Mesendoderm (in vitro differentiated cells): ENCODE results near the gene TBC1D16.

Experiments used
- DNase-seq: peaks from one replicate; pipeline ENCODE4 v3.0.0; 2013
- H2AK5ac ChIP-seq: 2 replicates; pipeline ENCODE4 v1.6.1; 2013; ENCODE audit warnings: low read length, inconsistent platforms
- H2BK120ac ChIP-seq: 2 replicates; pipeline ENCODE4 v1.6.1; 2013; ENCODE audit warnings: low read depth, mild to moderate bottlenecking, low read length, moderate library complexity, mixed read lengths
- H2BK15ac ChIP-seq: replicated peaks from 2 replicates; pipeline ENCODE4 v1.6.1; 2013; ENCODE audit warnings: low read depth, mild to moderate bottlenecking, moderate library complexity
- H2BK5ac ChIP-seq: 2 replicates; pipeline ENCODE4 v1.6.1; 2013; ENCODE audit warnings: low read length, inconsistent platforms
- H3K18ac ChIP-seq: 2 replicates; pipeline ENCODE4 v1.6.1; 2013; ENCODE audit warnings: mild to moderate bottlenecking, low read length, mixed read lengths
- H3K23ac ChIP-seq: one replicate; pipeline ENCODE4 v1.6.1; 2013; ENCODE audit warnings: low read length
- H3K27ac ChIP-seq: 2 replicates; pipeline ENCODE4 v1.5.1; 2013; ENCODE audit warnings: low read depth, mild to moderate bottlenecking, inconsistent platforms, low read length, moderate library complexity
- H3K27me3 ChIP-seq: 2 replicates; pipeline ENCODE4 v1.6.1; 2013; ENCODE audit warnings: low read length, control low read depth, mild to moderate bottlenecking, inconsistent platforms; ENCODE audit not compliant: insufficient read depth, poor library complexity
- H3K36me3 ChIP-seq: 2 replicates; pipeline ENCODE4 v1.6.1; 2013; ENCODE audit warnings: low read length, inconsistent platforms; ENCODE audit not compliant: control insufficient read depth, insufficient read depth
- H3K4ac ChIP-seq: one replicate; pipeline ENCODE4 v1.6.1; 2013; ENCODE audit warnings: low read depth, mild to moderate bottlenecking, low read length, moderate library complexity
- H3K4me1 ChIP-seq: 2 replicates; pipeline ENCODE4 v1.6.1; 2013; ENCODE audit warnings: low read depth, low read length, inconsistent platforms; ENCODE audit not compliant: control insufficient read depth
- H3K4me2 ChIP-seq: 2 replicates; pipeline ENCODE4 v1.6.1; 2013; ENCODE audit warnings: low read length
- H3K4me3 ChIP-seq: 2 replicates; pipeline ENCODE4 v1.5.1; 2013; ENCODE audit warnings: mild to moderate bottlenecking, low read length
- H3K56ac ChIP-seq: one replicate; pipeline ENCODE4 v1.6.1; 2013; ENCODE audit warnings: low read length
- H3K79me1 ChIP-seq: 2 replicates; pipeline ENCODE4 v1.6.1; 2013; ENCODE audit warnings: low read length, inconsistent platforms
- H3K79me2 ChIP-seq: 2 replicates; pipeline ENCODE4 v1.6.1; 2013; ENCODE audit warnings: mild to moderate bottlenecking, low read length; ENCODE audit not compliant: control insufficient read depth, insufficient read depth
- H3K9ac ChIP-seq: 2 replicates; pipeline ENCODE4 v1.6.1; 2013; ENCODE audit warnings: low read length, inconsistent platforms
- H4K5ac ChIP-seq: one replicate; pipeline ENCODE4 v1.6.1; 2013; ENCODE audit warnings: low read length
- H4K8ac ChIP-seq: one replicate; pipeline ENCODE4 v1.6.1; 2013; ENCODE audit warnings: low read depth, mild to moderate bottlenecking, control low read depth, low read length, moderate library complexity
- WGBS: extraction: QIAGEN DNeasy Blood & Tissue Kit; methylation state at CpG from one replicate; pipeline ENCODE4 v1.1.7; 2013; ENCODE audit warnings: low lambda C conversion rate, missing lambda C conversion rate; ENCODE audit not compliant: insufficient coverage; ENCODE audit errors: extremely low coverage; 5-methylcytosine and 5-hydroxymethylcytosine counted together

Gene TBC1D16

GRCh38 chr17:79941088-79942010 is 94.3 kb downstream of the TBC1D16 start:
- DNase-seq, result no peak
- H3K4me3 ChIP-seq, result no peak overlapping the region
- no CpG with 5 or more reads among the region's 28 CpGs for WGBS
- H3K4me1 ChIP-seq, result peaks cover 3% of the 10 kb centered on the region
- H3K4me2 ChIP-seq, result no peak overlapping the region
- no peak overlapping the region for H3K27ac ChIP-seq
- no peak overlapping the region for H2BK5ac ChIP-seq
- no peak overlapping the region for H3K9ac ChIP-seq
- no peak overlapping the region for H3K4ac ChIP-seq
- H3K27me3 ChIP-seq, result no peaks in the 10 kb centered on the region
- H3K79me2 ChIP-seq, result no peaks in the 10 kb centered on the region
- no peak overlapping the region for H3K56ac ChIP-seq
- no peak overlapping the region for H2BK15ac ChIP-seq
- H3K18ac ChIP-seq, result no peak overlapping the region
- no peaks in the 10 kb centered on the region for H3K79me1 ChIP-seq
- H2AK5ac ChIP-seq, result no peak overlapping the region
- H3K36me3 ChIP-seq, result peaks cover 10% of the 10 kb centered on the region
- no peak overlapping the region for H3K23ac ChIP-seq
- no peak overlapping the region for H2BK120ac ChIP-seq
- no peak overlapping the region for H4K8ac ChIP-seq
- no peak overlapping the region for H4K5ac ChIP-seq

- no peak overlapping the region for H2BK5ac ChIP-seq
- no peak overlapping the region for H4K8ac ChIP-seq
- DNase-seq, result no peak
- no peak overlapping the region for H3K27ac ChIP-seq
- H2BK15ac ChIP-seq, result no peak overlapping the region
- no peak overlapping the region for H3K18ac ChIP-seq
- no peak overlapping the region for H3K4me2 ChIP-seq
- H3K4me3 ChIP-seq, result no peak overlapping the region
- no peak overlapping the region for H3K9ac ChIP-seq
- no peaks in the 10 kb centered on the region for H3K79me1 ChIP-seq
- H3K23ac ChIP-seq, result no peak overlapping the region
- no peaks in the 10 kb centered on the region for H3K79me2 ChIP-seq
- H4K5ac ChIP-seq, result no peak overlapping the region
- no peaks in the 10 kb centered on the region for H3K27me3 ChIP-seq
- peaks cover 10% of the 10 kb centered on the region for H3K36me3 ChIP-seq
- H2BK120ac ChIP-seq, result no peak overlapping the region
- H2AK5ac ChIP-seq, result no peak overlapping the region
- H3K4ac ChIP-seq, result no peak overlapping the region
- peaks cover 3% of the 10 kb centered on the region for H3K4me1 ChIP-seq
- WGBS, result no CpG with 5 or more reads among the region's 31 CpGs
- no peak overlapping the region for H3K56ac ChIP-seq
These were observed 95.1 kb downstream of the TBC1D16 start for GRCh38 chr17:79940459-79941087.

GRCh38 chr17:79939755-79940458 is 95.8 kb downstream of the TBC1D16 start:
- Histone ChIP-seq H3K27ac (no peak overlapping the region), H3K79me1 (no peaks in the 10 kb centered on the region), H3K9ac (no peak overlapping the region), H4K5ac (no peak overlapping the region), H2AK5ac (no peak overlapping the region), H3K56ac (no peak overlapping the region), H4K8ac (no peak overlapping the region), H3K23ac (no peak overlapping the region), H2BK120ac (no peak overlapping the region), H3K27me3 (no peaks in the 10 kb centered on the region), H2BK15ac (no peak overlapping the region), H3K36me3 (peaks cover 10% of the 10 kb centered on the region), H2BK5ac (no peak overlapping the region), H3K4me2 (no peak overlapping the region), H3K4ac (no peak overlapping the region), H3K4me3 (no peak overlapping the region), H3K4me1 (peaks cover 3% of the 10 kb centered on the region), H3K79me2 (no peaks in the 10 kb centered on the region), H3K18ac (no peak overlapping the region)
- no CpG with 5 or more reads among the region's 25 CpGs for WGBS
- DNase-seq, result no peak

DNA sequence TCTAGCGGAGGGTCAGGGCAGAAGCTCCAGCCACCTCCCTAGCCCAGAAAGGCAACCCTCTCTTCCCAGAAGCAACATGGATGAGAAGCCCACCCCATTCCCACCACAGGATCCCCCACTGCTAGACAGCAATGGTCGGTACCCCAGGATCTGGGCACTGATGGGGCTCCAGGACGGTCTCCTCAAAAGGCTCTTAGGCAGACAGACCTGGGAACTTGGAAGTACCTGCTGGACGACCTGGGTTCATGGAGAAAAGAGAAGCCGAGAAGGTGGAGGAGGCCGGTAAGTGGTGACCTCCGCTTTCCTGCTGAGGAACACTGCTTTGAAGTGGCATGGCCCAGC is 96.6 kb downstream of the TBC1D16 start:
- WGBS, result no CpG with 5 or more reads among the region's 7 CpGs
- H3K79me1 ChIP-seq, result no peaks in the 10 kb centered on the region
- no peak overlapping the region for H3K4ac ChIP-seq

DNA sequence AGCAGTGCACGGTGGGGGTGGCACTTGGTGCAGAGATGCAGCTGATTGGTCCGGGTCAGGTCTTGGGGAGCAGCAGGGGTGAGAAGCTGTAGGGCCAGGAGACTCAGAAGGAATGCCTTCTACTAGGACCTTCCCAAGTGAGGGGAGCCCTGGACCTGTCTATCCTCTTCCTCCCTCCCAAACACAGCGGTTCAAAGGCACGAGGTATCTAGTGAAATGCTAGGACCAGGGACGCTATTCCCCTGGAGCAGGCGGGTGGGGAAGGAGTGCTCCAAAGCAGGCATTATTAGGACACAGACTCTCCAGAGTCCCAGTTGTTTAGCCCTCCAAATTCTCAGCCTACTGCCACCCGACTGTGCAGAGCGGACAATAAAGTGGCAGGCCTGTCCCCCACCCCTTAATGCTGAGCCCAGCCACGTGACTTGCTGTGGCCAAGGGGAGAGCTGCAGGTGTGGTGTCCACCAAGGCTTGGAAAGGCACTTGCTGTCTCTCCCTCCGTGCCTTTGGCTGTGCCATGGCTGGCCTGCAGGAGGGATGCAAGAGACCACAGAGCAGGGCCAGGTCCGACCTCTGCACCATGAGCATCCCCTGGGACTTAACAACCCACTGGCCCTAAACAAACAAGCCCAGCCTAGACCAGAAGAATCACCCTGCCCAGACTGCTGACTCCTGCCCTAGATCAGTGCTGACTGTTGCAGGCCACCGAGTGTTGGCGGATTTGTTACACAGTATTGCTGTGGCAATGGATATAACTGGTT is 97.2 kb downstream of the TBC1D16 start:
- Histone ChIP-seq H3K27me3 (no peaks in the 10 kb centered on the region), H3K56ac (no peak overlapping the region), H3K23ac (no peak overlapping the region), H3K9ac (no peak overlapping the region), H2AK5ac (no peak overlapping the region), H3K79me2 (no peaks in the 10 kb centered on the region), H4K8ac (no peak overlapping the region), H3K18ac (no peak overlapping the region), H3K4ac (no peak overlapping the region), H3K4me1 (peaks cover 3% of the 10 kb centered on the region), H3K4me3 (no peak overlapping the region), H3K79me1 (no peaks in the 10 kb centered on the region), H2BK120ac (no peak overlapping the region), H4K5ac (no peak overlapping the region), H2BK15ac (no peak overlapping the region), H3K4me2 (no peak overlapping the region), H3K36me3 (peaks cover 9% of the 10 kb centered on the region), H2BK5ac (no peak overlapping the region), H3K27ac (no peak overlapping the region)
- WGBS, result no CpG with 5 or more reads among the region's 13 CpGs
- no peak for DNase-seq

More for the DNA sequence above, 96.6 kb downstream of the TBC1D16 start:
- Histone ChIP-seq H3K56ac (no peak overlapping the region), H3K36me3 (peaks cover 10% of the 10 kb centered on the region), H3K27ac (no peak overlapping the region), H3K4me3 (no peak overlapping the region), H4K5ac (no peak overlapping the region), H3K4me1 (peaks cover 3% of the 10 kb centered on the region), H3K23ac (no peak overlapping the region), H3K9ac (no peak overlapping the region), H2BK15ac (no peak overlapping the region), H3K4me2 (no peak overlapping the region), H2AK5ac (no peak overlapping the region), H3K27me3 (no peaks in the 10 kb centered on the region), H3K18ac (no peak overlapping the region), H2BK120ac (no peak overlapping the region), H3K79me2 (no peaks in the 10 kb centered on the region), H2BK5ac (no peak overlapping the region), H4K8ac (no peak overlapping the region)
- DNase-seq, result no peak
